ENCODE results near the gene PRMT7. TPM values are rescaled to one million over a fixed set of nuclear protein-coding genes. Genes with fewer than 3 reads are reported as not detected.

The PRMT7 gene
- total RNA-seq, 4 donors from 2014 or later, result 11.5 to 34.9 (median 27.4) TPM

- WGBS, 2 donors (ENCODE audit: low coverage in 1 of 2), result no CpG with 5 or more reads among the region's 5 CpGs
Measured at GRCh38 chr16:68356919-68357286, 46.1 kb downstream of the PRMT7 start.

DNA sequence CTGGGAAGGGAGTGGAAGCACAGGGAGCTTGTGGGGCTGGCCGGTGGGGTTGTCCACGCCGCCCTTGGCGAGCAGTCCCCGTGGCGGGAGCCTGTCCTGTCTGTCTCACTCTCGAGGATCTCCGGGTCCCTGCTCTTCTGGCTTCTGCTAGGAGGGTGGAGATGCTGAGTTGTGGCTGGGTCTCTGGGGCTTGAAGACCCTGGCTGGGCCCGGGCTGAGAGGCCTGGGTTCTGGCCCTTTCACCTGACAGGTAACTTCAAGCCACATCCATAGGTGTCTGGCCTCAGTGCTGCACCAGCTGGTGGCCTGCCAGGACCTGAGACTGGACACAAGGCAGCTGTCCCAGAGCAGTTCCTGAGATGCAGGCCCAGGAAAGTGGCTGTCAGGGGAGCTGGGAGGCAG, 46.7 kb downstream of the PRMT7 start:
- TF ChIP-seq EP300 (IDR thresholded peaks at IDR 0.05) (no peak), POLR2A (IDR thresholded peaks at IDR 0.05) (no peak), POLR2AphosphoS5 (IDR thresholded peaks at IDR 0.05) (no peak)
- TF ChIP-seq, protein P1, sequence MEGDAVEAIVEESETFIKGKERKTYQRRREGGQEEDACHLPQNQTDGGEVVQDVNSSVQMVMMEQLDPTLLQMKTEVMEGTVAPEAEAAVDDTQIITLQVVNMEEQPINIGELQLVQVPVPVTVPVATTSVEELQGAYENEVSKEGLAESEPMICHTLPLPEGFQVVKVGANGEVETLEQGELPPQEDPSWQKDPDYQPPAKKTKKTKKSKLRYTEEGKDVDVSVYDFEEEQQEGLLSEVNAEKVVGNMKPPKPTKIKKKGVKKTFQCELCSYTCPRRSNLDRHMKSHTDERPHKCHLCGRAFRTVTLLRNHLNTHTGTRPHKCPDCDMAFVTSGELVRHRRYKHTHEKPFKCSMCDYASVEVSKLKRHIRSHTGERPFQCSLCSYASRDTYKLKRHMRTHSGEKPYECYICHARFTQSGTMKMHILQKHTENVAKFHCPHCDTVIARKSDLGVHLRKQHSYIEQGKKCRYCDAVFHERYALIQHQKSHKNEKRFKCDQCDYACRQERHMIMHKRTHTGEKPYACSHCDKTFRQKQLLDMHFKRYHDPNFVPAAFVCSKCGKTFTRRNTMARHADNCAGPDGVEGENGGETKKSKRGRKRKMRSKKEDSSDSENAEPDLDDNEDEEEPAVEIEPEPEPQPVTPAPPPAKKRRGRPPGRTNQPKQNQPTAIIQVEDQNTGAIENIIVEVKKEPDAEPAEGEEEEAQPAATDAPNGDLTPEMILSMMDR (IDR thresholded peaks at IDR 0.05), result no peak
- H3K4me3 ChIP-seq, result no peak overlapping the region
- no peak for ATAC-seq
- peaks cover 0 to 6% (median 0%) of the 10 kb centered on the region in 3 donors for H3K4me1 ChIP-seq
- WGBS, 2 donors (ENCODE audit: low coverage in 1 of 2), result no CpG with 5 or more reads among the region's 9 CpGs
- H3K9me3 ChIP-seq, result no peaks in the 10 kb centered on the region
- H3K27ac ChIP-seq, result no peak overlapping the region
- H3K27me3 ChIP-seq, result no peaks in the 10 kb centered on the region
- peaks cover 0 to 80% of the 10 kb centered on the region in 2 donors for H3K36me3 ChIP-seq

More at GRCh38 chr16:68356919-68357286, 46.1 kb downstream of the PRMT7 start:
- TF ChIP-seq, protein P1 (IDR thresholded peaks at IDR 0.05), result no peak
- no peak for TF ChIP-seq EP300 (IDR thresholded peaks at IDR 0.05)
- no peak for TF ChIP-seq POLR2AphosphoS5 (IDR thresholded peaks at IDR 0.05)
- TF ChIP-seq POLR2A (IDR thresholded peaks at IDR 0.05), result no peak
- peaks cover 0 to 5% (median 0%) of the 10 kb centered on the region in 3 donors for H3K4me1 ChIP-seq
- ATAC-seq, result no peak
- peaks cover 0 to 86% of the 10 kb centered on the region in 2 donors for H3K36me3 ChIP-seq
- H3K27ac ChIP-seq, result no peak overlapping the region
- H3K9me3 ChIP-seq, result no peaks in the 10 kb centered on the region
- no peak overlapping the region for H3K4me3 ChIP-seq
- H3K27me3 ChIP-seq, result no peaks in the 10 kb centered on the region

GRCh38 chr16:68357923-68358322, 47.1 kb downstream of the PRMT7 start:
- Histone ChIP-seq H3K27me3 (no peaks in the 10 kb centered on the region), H3K27ac (no peak overlapping the region), H3K4me3 (no peak overlapping the region), H3K9me3 (no peaks in the 10 kb centered on the region), H3K4me1 (peaks cover 0 to 6% (median 0%) of the 10 kb centered on the region in 3 donors), H3K36me3 (peaks cover 0 to 76% of the 10 kb centered on the region in 2 donors)
- 88% methylated on average over 6 of the region's 11 CpGs; no CpG with 5 or more reads in 1 of the 2 donors for WGBS, 2 donors (ENCODE audit: low coverage in 1 of 2)
- TF ChIP-seq POLR2AphosphoS5 (IDR thresholded peaks at IDR 0.05), result no peak
- TF ChIP-seq, protein P1 (IDR thresholded peaks at IDR 0.05), result no peak
- no peak for TF ChIP-seq EP300 (IDR thresholded peaks at IDR 0.05)
- no peak for TF ChIP-seq POLR2A (IDR thresholded peaks at IDR 0.05)
- no peak for ATAC-seq

DNA sequence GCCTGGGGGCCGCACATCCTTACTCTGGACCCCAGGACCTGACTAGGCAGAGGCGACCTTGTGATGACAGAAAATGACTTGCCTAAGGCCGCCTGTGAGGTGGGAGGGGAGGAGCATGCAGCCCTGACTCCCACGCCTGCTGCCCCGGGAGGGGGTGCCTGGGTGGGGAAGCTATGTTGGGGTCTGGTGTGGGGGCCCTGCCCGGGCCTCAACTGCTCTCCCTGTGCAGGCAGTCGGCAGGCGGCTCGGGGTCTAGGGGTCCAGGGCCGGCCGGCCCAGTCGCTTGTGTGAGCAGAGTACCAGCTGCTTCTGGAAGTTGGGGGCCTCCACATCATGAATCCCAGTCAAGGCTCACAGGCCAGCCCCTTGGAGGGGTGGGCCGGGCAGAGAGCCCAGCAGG, 48.1 kb downstream of the PRMT7 start:
- TF ChIP-seq POLR2A (IDR thresholded peaks at IDR 0.05), result no peak
- no peak for TF ChIP-seq EP300 (IDR thresholded peaks at IDR 0.05)
- TF ChIP-seq POLR2AphosphoS5 (IDR thresholded peaks at IDR 0.05), result no peak
- TF ChIP-seq, protein P1 (IDR thresholded peaks at IDR 0.05), result no peak
- H3K27ac ChIP-seq, result no peak overlapping the region
- H3K27me3 ChIP-seq, result peaks cover 8% of the 10 kb centered on the region
- peaks cover 0 to 66% of the 10 kb centered on the region in 2 donors for H3K36me3 ChIP-seq
- WGBS, 2 donors (ENCODE audit: low coverage in 1 of 2), result 90% methylated on average over 2 of the region's 13 CpGs; no CpG with 5 or more reads in 1 of the 2 donors
- no peak for ATAC-seq
- peaks cover 0 to 6% (median 0%) of the 10 kb centered on the region in 3 donors for H3K4me1 ChIP-seq
- H3K4me3 ChIP-seq, result no peak overlapping the region
- H3K9me3 ChIP-seq, result no peaks in the 10 kb centered on the region

DNA sequence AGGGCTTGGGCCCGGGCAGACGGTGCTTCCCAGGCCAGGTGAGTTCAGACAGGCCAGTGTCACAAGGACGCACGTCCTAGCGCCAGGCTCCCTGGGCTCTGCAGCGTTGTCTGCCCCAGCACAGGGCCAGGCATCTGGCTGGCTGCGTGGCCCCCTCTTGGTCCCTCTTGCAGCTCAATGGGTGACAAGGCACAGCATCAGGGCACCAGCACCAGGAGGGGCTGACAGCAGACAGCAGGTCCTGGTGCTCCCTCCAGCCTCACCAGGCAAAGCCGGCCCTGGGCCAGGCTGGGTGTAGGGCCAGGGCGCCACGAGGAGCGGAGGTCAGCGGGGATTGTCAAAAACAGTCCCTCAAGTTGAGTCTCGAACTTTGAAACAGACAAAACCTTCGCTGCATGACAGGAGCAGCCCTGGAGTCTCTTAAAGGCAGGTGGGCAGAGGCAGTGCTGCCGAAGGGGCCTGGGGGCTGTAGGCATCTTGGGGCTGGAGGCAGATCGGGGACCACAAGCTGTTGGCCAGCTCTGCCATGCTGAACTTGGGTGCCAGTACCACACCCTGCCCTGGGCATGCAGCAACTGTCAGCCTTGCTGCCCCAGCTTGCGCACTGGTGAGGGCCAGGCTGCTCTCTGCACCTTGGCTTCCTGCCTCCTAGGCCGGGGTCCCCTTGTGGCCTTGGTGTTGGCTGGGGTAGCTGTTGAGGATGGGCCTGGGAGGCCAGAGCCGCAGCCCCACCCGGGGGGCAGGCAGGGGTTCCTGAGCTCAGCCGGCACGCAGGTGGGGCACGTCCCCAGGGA, 48.8 kb downstream of the PRMT7 start:
- Histone ChIP-seq H3K27me3 (peaks cover 14% of the 10 kb centered on the region), H3K4me3 (no peak overlapping the region), H3K36me3 (peaks cover 0 to 59% of the 10 kb centered on the region in 2 donors), H3K27ac (no peak overlapping the region), H3K4me1 (peaks cover 0 to 6% (median 0%) of the 10 kb centered on the region in 3 donors), H3K9me3 (no peaks in the 10 kb centered on the region)
- 80 to 100% methylated on average over 1 of the region's 23 CpGs for WGBS, 2 donors (ENCODE audit: low coverage in 1 of 2)
- ATAC-seq, result no peak
- TF ChIP-seq POLR2AphosphoS5 (IDR thresholded peaks at IDR 0.05) (no peak), POLR2A (IDR thresholded peaks at IDR 0.05) (no peak), EP300 (IDR thresholded peaks at IDR 0.05) (no peak)
- TF ChIP-seq, protein P1 (IDR thresholded peaks at IDR 0.05), result no peak

Data from gastroesophageal sphincter (tissue), 4 donors.